IPS-15b (cell line): ENCODE measurements around the gene ABCA4.

Experiments used
- H3K27me3 ChIP-seq: one replicate; pipeline ENCODE4 v1.6.1; 2013; ENCODE audit warnings: low read length; ENCODE audit not compliant: control insufficient read depth, insufficient read depth
- H3K36me3 ChIP-seq: one replicate; pipeline ENCODE4 v1.6.1; 2013; ENCODE audit warnings: low read length; ENCODE audit not compliant: control insufficient read depth, insufficient read depth
- H3K4me1 ChIP-seq: one replicate; pipeline ENCODE4 v1.6.1; 2013; ENCODE audit warnings: mild to moderate bottlenecking, low read length; ENCODE audit not compliant: control insufficient read depth, insufficient read depth
- H3K4me3 ChIP-seq: one replicate; pipeline ENCODE4 v1.5.1; 2013; ENCODE audit warnings: low read depth, low read length
- H3K9ac ChIP-seq: one replicate; pipeline ENCODE4 v1.6.1; 2013; ENCODE audit warnings: low read depth, mild to moderate bottlenecking, low read length
- H3K9me3 ChIP-seq: one replicate; pipeline ENCODE4 v1.6.1; 2013; ENCODE audit warnings: mild to moderate bottlenecking, low read length; ENCODE audit not compliant: control insufficient read depth, insufficient read depth

The ABCA4 gene

GRCh38 chr1:94055459-94056122 lies 65.4 kb downstream of the ABCA4 start:
- Histone ChIP-seq H3K4me1 (no peaks in the 10 kb centered on the region), H3K9ac (no peak overlapping the region), H3K36me3 (no peaks in the 10 kb centered on the region), H3K9me3 (no peaks in the 10 kb centered on the region), H3K4me3 (no peak overlapping the region), H3K27me3 (no peaks in the 10 kb centered on the region)

GRCh38 chr1:94050675-94051074 lies 70.3 kb downstream of the ABCA4 start:
- Histone ChIP-seq H3K9me3 (no peaks in the 10 kb centered on the region), H3K4me3 (no peak overlapping the region), H3K9ac (no peak overlapping the region), H3K4me1 (peaks cover 10% of the 10 kb centered on the region), H3K27me3 (no peaks in the 10 kb centered on the region), H3K36me3 (no peaks in the 10 kb centered on the region)

GRCh38 chr1:94050254-94050653 lies 70.7 kb downstream of the ABCA4 start:
- Histone ChIP-seq H3K9ac (no peak overlapping the region), H3K9me3 (no peaks in the 10 kb centered on the region), H3K36me3 (no peaks in the 10 kb centered on the region), H3K27me3 (no peaks in the 10 kb centered on the region), H3K4me3 (no peak overlapping the region), H3K4me1 (peaks cover 10% of the 10 kb centered on the region)

- no peaks in the 10 kb centered on the region for H3K27me3 ChIP-seq
- no peaks in the 10 kb centered on the region for H3K36me3 ChIP-seq
- no peaks in the 10 kb centered on the region for H3K9me3 ChIP-seq
- H3K4me3 ChIP-seq, result no peak overlapping the region
- H3K9ac ChIP-seq, result no peak overlapping the region
- H3K4me1 ChIP-seq, result peaks cover 10% of the 10 kb centered on the region
Observed at GRCh38 chr1:94049791-94050190, 71.2 kb downstream of the ABCA4 start.

GRCh38 chr1:94048413-94049164 lies 72.4 kb downstream of the ABCA4 start:
- Histone ChIP-seq H3K4me3 (no peak overlapping the region), H3K27me3 (no peaks in the 10 kb centered on the region), H3K9ac (no peak overlapping the region), H3K4me1 (peaks cover 10% of the 10 kb centered on the region), H3K36me3 (no peaks in the 10 kb centered on the region), H3K9me3 (no peaks in the 10 kb centered on the region)

- no peaks in the 10 kb centered on the region for H3K36me3 ChIP-seq
- H3K27me3 ChIP-seq, result no peaks in the 10 kb centered on the region
- peaks cover 10% of the 10 kb centered on the region for H3K4me1 ChIP-seq
- no peaks in the 10 kb centered on the region for H3K9me3 ChIP-seq
- no peak overlapping the region for H3K9ac ChIP-seq
- H3K4me3 ChIP-seq, result no peak overlapping the region
Observed at GRCh38 chr1:94047949-94048348, 73.0 kb downstream of the ABCA4 start.

GRCh38 chr1:94045465-94046056 lies 75.4 kb downstream of the ABCA4 start:
- no peaks in the 10 kb centered on the region for H3K36me3 ChIP-seq
- H3K4me3 ChIP-seq, result peak overlapping the region; percentile 48
- no peaks in the 10 kb centered on the region for H3K9me3 ChIP-seq
- H3K27me3 ChIP-seq, result no peaks in the 10 kb centered on the region
- H3K4me1 ChIP-seq, result peaks cover 10% of the 10 kb centered on the region
- H3K9ac ChIP-seq, result no peak overlapping the region

GRCh38 chr1:94044891-94045290 lies 76.1 kb downstream of the ABCA4 start:
- H3K4me3 ChIP-seq, result no peak overlapping the region

GRCh38 chr1:94044290-94044790 lies 76.6 kb downstream of the ABCA4 start:
- H3K36me3 ChIP-seq, result no peaks in the 10 kb centered on the region
- no peaks in the 10 kb centered on the region for H3K27me3 ChIP-seq
- H3K9ac ChIP-seq, result no peak overlapping the region
- peaks cover 10% of the 10 kb centered on the region for H3K4me1 ChIP-seq
- no peak overlapping the region for H3K4me3 ChIP-seq
- H3K9me3 ChIP-seq, result no peaks in the 10 kb centered on the region

More at GRCh38 chr1:94044891-94045290, 76.1 kb downstream of the ABCA4 start:
- H3K9me3 ChIP-seq, result no peaks in the 10 kb centered on the region
- no peaks in the 10 kb centered on the region for H3K27me3 ChIP-seq
- no peak overlapping the region for H3K9ac ChIP-seq
- peaks cover 10% of the 10 kb centered on the region for H3K4me1 ChIP-seq
- H3K36me3 ChIP-seq, result no peaks in the 10 kb centered on the region

- Histone ChIP-seq H3K9me3 (no peaks in the 10 kb centered on the region), H3K9ac (no peak overlapping the region), H3K36me3 (no peaks in the 10 kb centered on the region), H3K27me3 (no peaks in the 10 kb centered on the region), H3K4me1 (peaks cover 7% of the 10 kb centered on the region), H3K4me3 (no peak overlapping the region)
Observed at GRCh38 chr1:94043738-94044289, 77.1 kb downstream of the ABCA4 start.

GRCh38 chr1:94042388-94042787 lies 78.6 kb downstream of the ABCA4 start:
- Histone ChIP-seq H3K9me3 (no peaks in the 10 kb centered on the region), H3K4me3 (no peak overlapping the region), H3K36me3 (no peaks in the 10 kb centered on the region), H3K9ac (no peak overlapping the region), H3K27me3 (no peaks in the 10 kb centered on the region), H3K4me1 (no peaks in the 10 kb centered on the region)
